MCF 10A (cell line): Measurements from ENCODE around the gene IPO4. TPM values are rescaled to one million over a fixed set of nuclear protein-coding genes. Genes with fewer than 3 reads are reported as not detected.

ENCODE experiments used
- BruUV-seq: library from RNA; stranded (reverse); fragments of 400-500 nt; replicated peaks from 2 replicates; lab custom pipeline; 2021; lab: Mats Ljungman, UMichigan
- CTCF ChIA-PET: fragments of 300-600 bp; sonication (Branson Sonifier 250); formaldehyde crosslinking; extraction: SDS; loops from one replicate; lab custom pipeline; 2021; ENCODE audit warnings: antibody characterized with exemption, inconsistent platforms; lab: Yijun Ruan, JAX
- POLR2A ChIA-PET: fragments of 300-600, 350-650 bp; sonication (Branson Sonifier 250); formaldehyde crosslinking; extraction: SDS; loops from one replicate; lab custom pipeline; 2020; ENCODE audit warnings: antibody characterized with exemption, inconsistent platforms; lab: Yijun Ruan, JAX
- DNase-seq: peaks from one replicate; pipeline ENCODE4 v3.0.0-alpha.2; 2018; ENCODE audit not compliant: unreplicated experiment
- H3K27ac Mint-ChIP-seq: one replicate; pipeline ENCODE4 v1.8.0; 2022; ENCODE audit warnings: mild to moderate bottlenecking, low read depth, mixed read lengths; ENCODE audit not compliant: unreplicated experiment
- H3K27me3 Mint-ChIP-seq: one replicate; pipeline ENCODE4 v1.8.0; 2022; ENCODE audit warnings: mixed read lengths; ENCODE audit not compliant: insufficient read depth, unreplicated experiment
- H3K36me3 Mint-ChIP-seq: one replicate; pipeline ENCODE4 v1.8.0; 2022; ENCODE audit warnings: mild to moderate bottlenecking, moderate library complexity, mixed read lengths; ENCODE audit not compliant: insufficient read depth, unreplicated experiment
- H3K4me1 Mint-ChIP-seq: one replicate; pipeline ENCODE4 v1.8.0; 2022; ENCODE audit warnings: mixed read lengths; ENCODE audit not compliant: insufficient read depth, unreplicated experiment
- H3K4me3 Mint-ChIP-seq: one replicate; pipeline ENCODE4 v1.8.0; 2022; ENCODE audit warnings: mild to moderate bottlenecking, moderate library complexity, mixed read lengths; ENCODE audit not compliant: unreplicated experiment
- H3K9me3 Mint-ChIP-seq: one replicate; pipeline ENCODE4 v1.8.0; 2022; ENCODE audit warnings: mixed read lengths; ENCODE audit not compliant: unreplicated experiment
- CTCF ChIP-seq: fragments of 200-600 bp; IDR thresholded peaks from one replicate; pipeline ENCODE4 v1.8.0; 2022; ENCODE audit warnings: antibody characterized with exemption, mild to moderate bottlenecking; ENCODE audit not compliant: unreplicated experiment
- intact Hi-C: fragments of 100-400 bp; cut with micrococcal nuclease; formaldehyde crosslinking; loops from 2 replicates; pipeline ENCODE4 v1.14.1; 2022
- total RNA-seq: library from RNA; stranded (reverse); gene quantifications from 2 replicates; pipeline ENCODE4 v1.2.3, GENCODE V29; 2022

Gene IPO4
- total RNA-seq, 1 experiment from 2014 or later, result 100 TPM

GRCh38 chr14:24194873-24195185 lies 6.2 kb upstream of the IPO4 start:
- Mint-ChIP-seq H3K27me3 (no peaks in the 10 kb centered on the region), H3K36me3 (peaks cover 48% of the 10 kb centered on the region), H3K9me3 (no peaks in the 10 kb centered on the region), H3K4me3 (peak overlapping the region; percentile 81), H3K27ac (peak overlapping the region; percentile 96), H3K4me1 (peaks cover 23% of the 10 kb centered on the region)
- no peak for TF ChIP-seq CTCF
- ChIA-PET POLR2A (interaction anchor here (0.8 to 3.9 kb wide), 18 partner anchors 13 to 115 kb away, joined by 3 to 68 read pairs (median 13); partner anchors contain the start of genes CHMP4A, DCAF11, DHRS1 and GMPR2), CTCF (interaction anchor here (1.1 to 3.3 kb wide), 6 partner anchors 11 to 236 kb away, joined by 3 to 17 read pairs (median 5); partner anchors contain the start of gene TSSK4)
- TSS peak; percentile 36 for BruUV-seq
- intact Hi-C loops, result loop anchor here (5.0 kb wide), 1 partner anchor 47 kb away; the partner anchor contains the start of gene TINF2
- DNase-seq, result no peak

DNA sequence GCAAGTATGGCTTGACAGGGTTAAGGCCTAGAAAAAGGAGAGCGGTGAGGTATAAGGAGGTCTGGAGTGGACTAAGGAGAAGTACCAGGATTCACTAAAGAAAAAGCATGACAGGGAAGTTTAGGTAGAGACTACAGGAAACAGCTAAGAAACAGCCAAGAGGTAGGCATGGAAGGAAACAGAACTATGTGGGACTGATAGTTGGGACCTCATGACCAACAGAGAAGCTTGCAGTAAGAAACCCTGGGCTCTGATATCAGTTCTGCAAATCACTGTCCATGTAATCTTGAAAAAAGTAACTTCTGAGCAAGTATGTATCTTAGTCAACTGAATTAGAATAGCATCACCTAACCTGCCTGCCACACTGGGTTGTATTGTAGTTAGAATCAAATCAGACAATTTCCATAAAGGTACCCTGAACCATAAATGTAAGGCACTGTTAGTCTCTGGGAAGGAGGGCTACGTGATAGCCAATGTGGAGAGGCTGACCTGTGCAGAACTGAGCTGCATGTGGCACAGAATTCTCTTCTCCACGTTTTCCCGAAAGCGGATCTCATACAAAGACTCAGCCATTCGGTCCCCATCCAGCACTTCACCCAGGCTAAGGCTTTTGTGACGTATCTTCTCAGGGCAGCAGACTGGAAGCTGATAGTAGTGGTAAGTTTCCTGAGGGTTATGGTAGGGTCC lies 5.7 kb upstream of the IPO4 start:
- POLR2A ChIA-PET, result interaction anchor here (1.4 to 3.9 kb wide), 12 partner anchors 14 to 104 kb away, joined by 4 to 68 read pairs (median 18); partner anchors contain the start of genes CHMP4A, DCAF11, DHRS1 and GMPR2
- TF ChIP-seq CTCF, result no peak
- H3K9me3 Mint-ChIP-seq, result no peaks in the 10 kb centered on the region
- no peak for DNase-seq
- intact Hi-C loops, result no loop called here
- H3K4me3 Mint-ChIP-seq, result peak overlapping the region; percentile 81
- H3K27me3 Mint-ChIP-seq, result no peaks in the 10 kb centered on the region
- peaks cover 25% of the 10 kb centered on the region for H3K4me1 Mint-ChIP-seq
- no TSS peak for BruUV-seq
- peak overlapping the region; percentile 96 for H3K27ac Mint-ChIP-seq
- peaks cover 43% of the 10 kb centered on the region for H3K36me3 Mint-ChIP-seq
- CTCF ChIA-PET, result interaction anchor here (0.7 to 3.3 kb wide), 7 partner anchors 10 to 237 kb away, joined by 3 to 17 read pairs (median 5); partner anchors contain the start of gene TSSK4

- Mint-ChIP-seq H3K27me3 (no peaks in the 10 kb centered on the region), H3K9me3 (no peaks in the 10 kb centered on the region), H3K36me3 (peaks cover 44% of the 10 kb centered on the region), H3K4me1 (peaks cover 24% of the 10 kb centered on the region), H3K4me3 (no peak overlapping the region), H3K27ac (peak overlapping the region; percentile 30)
- CTCF ChIA-PET, result interaction anchor here (1.1 kb wide), 1 partner anchor 84 kb away, joined by 3 read pairs; no protein-coding TSS in a partner anchor
- POLR2A ChIA-PET, result interaction anchor here (1.0 to 3.9 kb wide), 2 partner anchors 13 to 50 kb away, joined by 3 to 29 read pairs; partner anchors contain the start of gene TINF2
- BruUV-seq, result no TSS peak
- no peak for DNase-seq
- TF ChIP-seq CTCF, result no peak
- intact Hi-C loops, result no loop called here
Measured at GRCh38 chr14:24192933-24193332, 4.3 kb upstream of the IPO4 start.

- POLR2A ChIA-PET, result interaction anchor here (0.8 to 3.7 kb wide), 2 partner anchors 22 to 80 kb away, joined by 3 to 27 read pairs; partner anchors contain the start of gene CHMP4A
- no peak for TF ChIP-seq CTCF
- no peak for DNase-seq
- H3K4me1 Mint-ChIP-seq, result peaks cover 18% of the 10 kb centered on the region
- H3K27me3 Mint-ChIP-seq, result no peaks in the 10 kb centered on the region
- CTCF ChIA-PET, result no interaction called here
- H3K27ac Mint-ChIP-seq, result no peak overlapping the region
- H3K4me3 Mint-ChIP-seq, result no peak overlapping the region
- H3K36me3 Mint-ChIP-seq, result peaks cover 57% of the 10 kb centered on the region
- intact Hi-C loops, result no loop called here
- H3K9me3 Mint-ChIP-seq, result no peaks in the 10 kb centered on the region
- BruUV-seq, result no TSS peak
Measured at GRCh38 chr14:24190416-24190815, 1.8 kb upstream of the IPO4 start.
